Breast epithelium (tissue), 3 donors: Measurements from ENCODE around the gene LIMCH1.

ENCODE experiments used
- CTCF ChIP-seq, 3 donors: fragments of 450-650 bp; IDR thresholded peaks; one replicate each; pipeline ENCODE4 v1.5.1; 2016 to 2017; ENCODE audit warnings: antibody characterized with exemption in 3 of 3, mild to moderate bottlenecking in 3 of 3, moderate library complexity in 3 of 3
- POLR2A ChIP-seq: fragments of 450-650 bp; IDR thresholded peaks from one replicate; pipeline ENCODE4 v1.6.1; 2016; ENCODE audit warnings: antibody characterized with exemption, mild to moderate bottlenecking, moderate library complexity
- POLR2AphosphoS5 ChIP-seq, 3 donors: sonication (generic); formaldehyde crosslinking; IDR thresholded peaks; one replicate each; pipeline ENCODE4 v1.6.1; 2017; ENCODE audit warnings: antibody characterized with exemption in 3 of 3

GRCh38 chr4:41696131-41696530, 158.2 kb downstream of the LIMCH1 start:
- TF ChIP-seq POLR2A (no peak), CTCF (IDR thresholded peaks at IDR 0.05) (no peak), POLR2AphosphoS5 (IDR thresholded peaks at IDR 0.05) (no peak)
